C1 segment of cervical spinal cord (tissue), 14 donors: ENCODE results near the gene VAMP5.
"Not testable (repeated sequence)": the region's sequence is repeated elsewhere in the genome, so short reads cannot be mapped to it uniquely, and the experiment has no call there.

Experiments
- DNase-seq, 14 donors: peaks; one replicate each; lab custom pipeline; 2025; lab: John Stamatoyannopoulos, UW

Gene VAMP5, protein sequence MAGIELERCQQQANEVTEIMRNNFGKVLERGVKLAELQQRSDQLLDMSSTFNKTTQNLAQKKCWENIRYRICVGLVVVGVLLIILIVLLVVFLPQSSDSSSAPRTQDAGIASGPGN

DNA sequence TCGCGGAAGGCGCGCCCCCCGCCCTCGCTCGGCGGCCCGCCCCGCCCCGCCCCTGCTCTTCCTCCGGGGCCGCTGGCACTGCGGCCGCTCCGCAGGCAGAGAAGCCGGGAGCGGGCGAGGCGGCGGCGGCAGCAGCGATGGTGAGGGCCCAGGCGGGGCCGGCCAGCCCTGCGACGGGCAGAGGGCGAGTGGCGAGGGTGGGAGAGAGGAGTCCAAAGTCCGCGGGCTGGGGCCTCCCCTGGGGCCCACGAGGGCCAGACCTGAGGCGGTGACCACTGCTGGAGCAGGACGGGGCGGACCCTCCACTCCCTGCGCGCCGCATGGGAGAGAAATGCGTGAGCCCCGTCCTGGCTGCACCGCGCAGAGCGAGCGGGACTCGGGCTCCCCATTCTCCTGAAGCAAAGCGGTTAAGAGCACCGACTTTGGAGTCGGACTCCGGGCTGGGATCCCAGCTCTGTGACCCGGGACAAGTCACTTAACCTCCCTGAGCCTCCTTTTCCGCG is at the start of gene VAMP5:
Gene VAMP5, plus strand, starts transcription at position 78 of the 503 bp plus-strand sequence. Its CDS starts 60 bp downstream, at position 138.
- DNase-seq: peak in 2 of 14 donors; percentile 45 to 61

DNA sequence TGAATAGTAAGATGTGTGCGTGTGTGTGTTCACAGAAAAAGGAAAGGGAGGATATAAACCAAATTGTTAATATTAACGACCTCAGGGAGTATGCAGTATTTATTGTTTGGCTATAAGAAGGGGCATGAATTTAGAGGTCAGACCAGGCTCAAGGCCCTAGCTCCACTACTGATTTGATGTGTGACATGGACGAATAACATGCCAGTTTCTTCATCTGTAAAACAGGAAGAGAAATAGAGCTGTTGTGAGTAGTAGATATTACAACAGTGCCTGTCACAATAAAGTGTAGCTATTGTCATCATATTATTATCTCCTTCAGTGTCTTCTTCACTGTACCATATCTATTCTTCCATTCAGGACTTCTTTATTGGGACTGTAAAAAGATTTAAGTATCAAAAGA is 49.4 kb upstream of the VAMP5 start:
- DNase-seq: no peak

DNA sequence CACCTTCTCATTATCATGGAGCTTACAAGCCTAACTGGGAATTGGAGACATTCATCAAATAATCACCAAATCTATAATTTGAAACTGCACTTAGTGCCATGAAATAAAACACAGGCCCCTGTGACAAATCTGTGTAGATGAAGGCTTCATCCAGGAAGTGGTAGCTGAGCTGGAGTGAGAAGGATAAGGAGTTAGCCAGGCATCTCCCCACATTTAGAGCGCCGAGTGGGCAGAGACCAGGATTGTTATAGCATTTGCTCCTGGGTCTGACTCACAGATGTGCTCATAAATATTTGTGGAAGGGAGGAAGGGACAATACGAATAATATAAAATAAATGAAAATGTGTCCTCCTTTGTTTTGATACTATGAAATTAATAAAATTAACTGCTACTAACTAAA is 47.8 kb upstream of the VAMP5 start:
- no peak for DNase-seq

DNA sequence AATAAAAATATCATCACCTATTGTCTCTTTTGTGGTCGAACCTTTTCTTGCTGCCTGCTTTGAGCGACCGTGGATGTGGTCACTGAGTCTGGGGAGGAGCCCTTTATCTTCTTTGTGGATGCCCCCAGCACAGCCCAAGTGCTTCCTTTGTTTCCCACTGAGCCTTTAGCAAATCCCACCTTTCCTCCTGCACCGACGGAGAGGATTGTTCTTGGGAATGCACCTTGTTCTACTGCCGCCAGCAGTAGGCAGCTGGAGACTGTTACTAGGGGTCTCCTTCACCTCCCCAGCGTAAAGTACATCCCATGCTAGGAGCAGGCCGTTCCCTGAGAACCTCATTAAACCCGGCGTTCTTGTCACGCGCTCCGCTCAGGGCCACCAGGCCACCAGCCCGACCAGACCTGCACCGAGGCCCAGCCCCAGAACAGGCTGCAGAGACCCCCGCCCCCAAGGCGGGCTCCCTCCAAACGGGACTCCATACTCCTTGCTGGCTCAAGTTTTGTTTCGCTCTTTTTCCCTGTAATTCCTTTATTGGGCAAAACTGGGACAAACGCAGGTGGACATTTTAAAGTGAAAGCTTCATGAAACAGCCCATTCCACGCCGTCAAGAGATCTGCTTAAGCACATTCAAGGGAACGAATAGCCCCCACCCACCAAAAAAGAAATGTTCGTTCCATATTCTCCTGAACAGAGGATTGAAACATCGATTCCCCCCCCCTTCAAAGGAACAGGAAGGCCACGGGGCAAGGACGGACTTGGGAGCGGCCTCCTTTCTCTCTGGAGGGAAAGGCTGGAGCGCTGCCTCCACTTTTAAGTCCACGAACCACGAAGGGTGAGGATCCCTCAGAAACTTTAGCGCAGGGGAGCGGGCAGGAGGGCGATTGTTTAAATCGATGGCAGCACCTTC is 46.4 kb upstream of the VAMP5 start:
- DNase-seq: peak in 13 of 14 donors; percentile 17 to 85 (median 66)

DNA sequence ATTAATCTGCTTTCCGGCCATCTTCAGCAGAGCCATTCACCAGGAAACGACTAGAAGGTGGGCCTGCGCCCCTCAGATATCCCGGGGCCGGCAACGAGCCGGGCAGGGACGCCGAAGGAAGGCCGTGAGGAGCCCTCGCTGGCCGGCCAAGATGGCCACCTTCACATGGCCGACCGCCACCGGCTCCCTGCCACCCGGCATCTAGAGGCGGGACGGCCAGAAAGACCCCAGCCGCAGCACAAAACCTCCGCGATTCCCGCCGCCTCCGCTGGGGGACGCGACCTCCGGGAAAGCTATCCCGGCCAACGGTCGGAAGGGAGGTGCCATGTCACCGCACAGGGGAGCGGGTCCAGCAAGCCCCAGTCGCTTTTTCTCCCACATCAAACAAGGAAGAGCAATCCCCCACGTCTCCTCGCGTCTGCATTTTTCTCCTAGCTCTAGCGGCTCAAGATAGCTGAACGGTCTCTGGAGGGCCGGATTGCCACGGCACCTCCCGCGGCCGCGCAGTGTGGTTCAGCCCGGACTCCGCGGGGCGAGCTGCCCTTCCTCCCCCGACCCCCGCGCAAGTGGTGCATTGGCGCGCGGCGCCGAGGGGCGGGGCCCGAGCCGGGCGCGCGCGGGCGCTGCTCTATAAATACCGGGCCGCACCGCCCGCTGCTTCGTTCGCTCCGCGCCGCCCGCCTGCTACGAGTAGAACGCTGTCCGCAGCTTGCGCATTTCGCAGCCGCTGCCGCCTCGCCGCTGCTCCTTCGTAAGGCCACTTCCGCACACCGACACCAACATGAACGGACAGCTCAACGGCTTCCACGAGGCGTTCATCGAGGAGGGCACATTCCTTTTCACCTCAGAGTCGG is 45.5 kb upstream of the VAMP5 start, which contains the start of gene MAT2A:
Gene MAT2A, plus strand, starts transcription at position 662 of the 854 bp plus-strand sequence. Its CDS starts 120 bp downstream, at position 782.
- DNase-seq: peak; percentile 66 to 99 (median 97)

DNA sequence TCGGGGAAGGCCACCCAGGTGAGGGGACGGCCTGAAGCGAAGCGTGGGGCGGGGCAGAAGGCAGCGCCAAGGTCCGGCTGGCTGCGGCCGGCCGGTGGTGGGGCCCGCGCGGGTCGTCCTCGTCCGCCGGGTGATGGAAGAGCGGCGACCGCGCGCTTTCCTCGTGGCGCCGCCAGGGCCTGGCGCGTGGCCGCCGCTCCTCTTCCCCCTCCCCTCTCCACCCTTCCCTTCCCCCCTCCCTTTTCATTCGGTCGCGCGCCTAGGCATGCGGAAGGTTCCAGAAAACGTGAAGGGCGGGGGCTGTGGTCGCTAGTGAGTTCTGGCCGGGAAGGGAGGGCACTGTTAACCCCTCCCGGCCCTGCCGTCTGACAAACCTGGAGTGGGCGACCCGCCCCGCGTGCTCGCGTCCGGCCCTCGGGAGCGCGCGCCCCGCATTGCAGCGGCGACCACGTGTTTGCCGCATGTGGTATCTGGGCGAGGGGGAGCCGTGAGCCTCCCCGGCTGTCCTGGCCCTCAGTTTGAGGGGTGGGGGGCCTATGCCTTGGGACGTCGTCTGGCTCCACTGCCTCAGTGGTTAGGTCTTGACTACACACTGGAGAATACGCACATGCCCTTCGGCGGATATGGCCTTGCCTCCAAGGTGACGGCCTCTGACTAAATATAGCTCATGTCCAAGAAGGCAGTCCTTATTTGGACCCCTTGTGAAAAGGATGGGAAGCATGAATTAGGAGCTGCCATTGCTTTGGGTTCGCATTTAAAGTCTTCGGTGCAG is 44.7 kb upstream of the VAMP5 start:
- DNase-seq: peak; percentile 24 to 83 (median 71)

DNA sequence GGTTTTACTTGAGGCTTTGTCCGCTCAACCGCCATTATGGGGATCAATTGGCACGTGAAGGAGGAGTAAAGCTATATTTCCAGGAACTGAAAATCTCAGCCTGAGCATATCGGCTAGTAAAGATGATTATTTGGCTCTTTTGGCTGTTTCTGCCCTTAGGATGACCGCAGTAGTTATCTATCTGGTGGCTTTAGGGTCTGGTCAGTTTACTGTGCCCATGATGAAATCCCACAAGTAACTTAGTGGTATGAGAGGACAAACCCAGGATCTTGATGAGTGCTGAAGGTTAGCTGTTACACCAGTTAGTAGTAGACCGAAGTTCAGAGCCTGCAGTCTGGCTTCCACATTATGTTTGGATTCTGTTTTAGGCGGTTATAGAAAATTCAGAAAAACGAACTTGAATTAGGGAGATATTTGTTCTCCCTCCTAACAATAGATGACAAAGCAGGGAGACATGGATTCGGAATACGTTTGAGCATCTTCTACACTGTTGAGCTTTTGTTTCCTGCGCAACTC is 44.0 kb upstream of the VAMP5 start:
- no peak for DNase-seq

DNA sequence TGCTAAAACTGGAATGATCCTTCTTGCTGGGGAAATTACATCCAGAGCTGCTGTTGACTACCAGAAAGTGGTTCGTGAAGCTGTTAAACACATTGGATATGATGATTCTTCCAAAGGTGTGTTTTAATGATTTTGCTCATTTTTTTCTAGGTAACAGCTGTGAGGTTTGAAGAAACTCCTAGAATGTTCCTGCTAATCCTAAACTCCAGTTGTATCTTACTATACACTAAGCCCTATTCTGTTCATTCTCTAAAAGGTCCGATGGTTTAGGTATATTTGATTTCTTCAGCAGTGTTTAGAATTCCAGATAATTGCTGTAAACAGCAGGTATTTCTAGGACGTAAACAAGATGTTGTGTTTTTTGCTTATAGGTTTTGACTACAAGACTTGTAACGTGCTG is 43.0 kb upstream of the VAMP5 start:
- DNase-seq: no peak

DNA sequence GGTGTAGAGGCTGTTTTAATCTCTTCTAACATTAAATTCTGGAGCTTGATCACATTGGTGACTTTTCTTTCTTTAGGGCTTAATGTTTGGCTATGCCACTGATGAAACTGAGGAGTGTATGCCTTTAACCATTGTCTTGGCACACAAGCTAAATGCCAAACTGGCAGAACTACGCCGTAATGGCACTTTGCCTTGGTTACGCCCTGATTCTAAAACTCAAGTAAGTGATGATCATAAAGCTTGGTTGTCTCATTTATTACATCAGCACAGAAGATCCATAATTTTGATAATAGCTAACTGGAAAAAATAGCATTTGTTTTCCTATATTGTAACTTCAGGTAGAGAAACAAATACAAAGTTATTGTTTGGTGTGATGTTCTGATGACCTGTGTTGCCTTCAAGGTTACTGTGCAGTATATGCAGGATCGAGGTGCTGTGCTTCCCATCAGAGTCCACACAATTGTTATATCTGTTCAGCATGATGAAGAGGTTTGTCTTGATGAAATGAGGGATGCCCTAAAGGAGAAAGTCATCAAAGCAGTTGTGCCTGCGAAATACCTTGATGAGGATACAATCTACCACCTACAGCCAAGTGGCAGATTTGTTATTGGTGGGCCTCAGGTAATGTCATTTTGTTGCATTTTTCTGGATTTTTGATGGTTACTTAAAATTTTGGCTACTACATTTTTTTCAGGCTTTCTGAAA is 42.3 kb upstream of the VAMP5 start:
- DNase-seq: peak in 1 of 14 donors; percentile 13

DNA sequence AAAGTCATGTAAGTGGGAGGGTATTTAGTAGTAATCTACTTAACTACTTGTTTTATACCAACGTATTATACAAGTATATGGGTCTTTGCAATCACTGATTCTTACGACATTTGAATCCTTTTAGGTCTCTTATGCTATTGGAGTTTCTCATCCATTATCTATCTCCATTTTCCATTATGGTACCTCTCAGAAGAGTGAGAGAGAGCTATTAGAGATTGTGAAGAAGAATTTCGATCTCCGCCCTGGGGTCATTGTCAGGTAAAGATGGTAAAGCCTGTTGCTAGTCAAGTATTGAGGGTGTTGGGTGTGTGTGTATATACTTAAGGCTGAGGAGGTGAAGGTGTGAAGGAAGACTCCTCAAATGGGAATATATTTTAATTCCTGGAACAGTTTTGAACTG is 41.5 kb upstream of the VAMP5 start:
- no peak for DNase-seq

DNA sequence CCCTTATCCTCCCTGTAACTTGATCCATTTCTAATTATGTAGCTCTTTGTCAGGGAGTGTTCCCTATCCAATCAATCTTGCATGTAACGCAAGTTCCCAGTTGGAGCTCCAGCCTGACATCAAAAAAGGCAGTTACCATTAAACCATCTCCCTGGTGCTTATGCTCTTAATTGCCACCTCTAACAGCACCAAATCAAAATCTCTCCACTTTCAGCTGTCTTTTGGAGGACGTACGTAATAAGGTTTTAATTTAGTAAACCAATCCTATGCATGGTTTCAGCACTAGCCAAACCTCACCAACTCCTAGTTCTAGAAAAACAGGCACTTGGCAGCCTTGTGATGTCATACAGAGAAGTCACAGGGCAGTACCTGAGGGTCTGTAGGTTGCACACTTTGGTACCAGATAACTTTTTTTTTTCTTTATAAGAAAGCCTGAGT is 40.0 kb upstream of the VAMP5 start:
- not testable (repeated sequence) for DNase-seq

DNA sequence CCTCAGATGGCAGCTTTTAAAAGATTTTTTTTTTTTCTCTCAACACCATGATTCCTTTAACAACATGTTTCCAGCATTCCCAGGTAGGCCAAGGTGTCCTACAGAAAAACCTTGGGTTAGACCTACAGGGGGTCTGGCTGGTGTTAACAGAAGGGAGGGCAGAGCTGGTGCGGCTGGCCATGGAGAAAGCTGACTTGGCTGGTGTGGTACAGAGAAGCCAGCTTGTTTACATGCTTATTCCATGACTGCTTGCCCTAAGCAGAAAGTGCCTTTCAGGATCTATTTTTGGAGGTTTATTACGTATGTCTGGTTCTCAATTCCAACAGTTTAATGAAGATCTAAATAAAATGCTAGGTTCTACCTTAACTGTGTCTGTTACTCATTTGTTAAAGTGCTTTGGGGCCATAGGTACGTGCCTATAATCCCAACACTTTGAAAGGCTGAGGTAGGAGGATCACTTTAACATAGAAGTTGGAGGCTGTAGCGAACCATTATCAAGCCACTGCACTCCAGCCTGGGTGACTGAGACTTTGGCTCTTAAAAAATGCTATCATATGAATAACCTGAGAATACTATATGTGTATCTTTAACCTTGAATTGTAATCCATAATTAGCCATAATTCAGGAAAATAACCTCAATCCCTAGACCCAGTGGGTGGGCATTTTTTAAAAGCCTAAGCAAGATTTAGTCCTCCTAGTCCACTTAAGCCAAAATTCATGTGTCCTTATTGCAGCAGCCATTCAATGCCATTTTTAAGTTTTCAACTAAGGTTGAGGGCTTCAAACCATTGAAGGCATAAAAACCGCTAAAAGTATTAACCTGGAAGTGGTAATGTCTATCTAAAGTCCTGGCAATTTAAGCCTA is 39.1 kb upstream of the VAMP5 start:
- DNase-seq: not testable (repeated sequence)

DNA sequence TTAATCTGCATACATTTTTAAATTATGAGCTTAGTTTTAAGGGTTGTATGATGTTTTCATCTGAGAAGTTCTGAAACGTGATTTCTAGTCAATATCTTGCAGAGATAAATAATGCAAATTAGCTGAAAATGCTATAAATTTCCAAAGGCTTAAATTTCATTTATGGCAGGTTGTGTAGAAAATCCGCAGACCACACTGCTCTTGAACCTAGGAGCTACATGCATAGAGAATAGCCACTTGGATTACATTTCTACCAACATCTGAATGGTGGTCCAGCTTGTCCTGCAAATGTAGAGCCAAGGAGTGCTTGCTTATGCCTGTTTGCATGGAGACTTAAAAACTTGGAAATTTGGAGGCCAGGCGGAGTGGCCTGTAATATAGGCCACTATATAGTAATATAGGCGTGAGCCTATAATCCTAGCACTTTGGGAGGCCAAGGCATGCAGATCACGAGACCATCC is 38.4 kb upstream of the VAMP5 start:
- no peak for DNase-seq

DNA sequence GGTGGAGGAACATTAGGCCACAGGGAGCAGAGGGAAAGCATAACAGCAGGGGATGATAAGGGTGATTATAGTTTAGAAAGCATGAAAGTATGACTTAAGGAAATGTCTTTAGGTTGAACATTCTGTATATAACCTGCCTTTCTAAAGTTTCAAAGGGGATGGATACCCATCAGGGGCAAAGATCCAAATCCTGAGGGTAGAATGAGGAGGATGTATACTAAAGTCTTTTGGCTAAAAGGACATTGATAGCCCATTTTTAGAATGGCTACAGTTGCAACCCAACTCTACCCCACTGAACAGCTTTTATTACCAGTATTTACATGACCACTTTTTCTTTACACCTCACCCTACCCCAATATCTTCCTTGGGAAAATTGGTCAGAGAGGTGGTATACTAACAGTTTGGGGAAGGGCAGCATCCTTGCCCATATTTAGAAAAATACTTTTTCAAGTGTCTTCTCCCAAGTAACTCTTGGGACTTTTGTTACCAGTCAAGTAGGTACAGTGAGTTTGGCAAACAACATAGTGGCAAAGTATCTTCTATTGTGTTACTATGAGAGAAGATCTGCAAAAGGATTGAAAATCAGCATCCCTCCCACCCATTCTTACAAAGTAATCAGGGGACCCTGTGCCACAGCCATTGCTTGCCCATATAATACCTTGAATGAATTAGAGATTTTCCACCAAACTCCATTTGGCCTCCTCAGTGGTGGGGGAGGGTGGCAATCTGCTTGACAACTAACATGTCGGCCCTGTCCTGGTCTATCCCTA is 37.0 kb upstream of the VAMP5 start:
- no peak for DNase-seq

DNA sequence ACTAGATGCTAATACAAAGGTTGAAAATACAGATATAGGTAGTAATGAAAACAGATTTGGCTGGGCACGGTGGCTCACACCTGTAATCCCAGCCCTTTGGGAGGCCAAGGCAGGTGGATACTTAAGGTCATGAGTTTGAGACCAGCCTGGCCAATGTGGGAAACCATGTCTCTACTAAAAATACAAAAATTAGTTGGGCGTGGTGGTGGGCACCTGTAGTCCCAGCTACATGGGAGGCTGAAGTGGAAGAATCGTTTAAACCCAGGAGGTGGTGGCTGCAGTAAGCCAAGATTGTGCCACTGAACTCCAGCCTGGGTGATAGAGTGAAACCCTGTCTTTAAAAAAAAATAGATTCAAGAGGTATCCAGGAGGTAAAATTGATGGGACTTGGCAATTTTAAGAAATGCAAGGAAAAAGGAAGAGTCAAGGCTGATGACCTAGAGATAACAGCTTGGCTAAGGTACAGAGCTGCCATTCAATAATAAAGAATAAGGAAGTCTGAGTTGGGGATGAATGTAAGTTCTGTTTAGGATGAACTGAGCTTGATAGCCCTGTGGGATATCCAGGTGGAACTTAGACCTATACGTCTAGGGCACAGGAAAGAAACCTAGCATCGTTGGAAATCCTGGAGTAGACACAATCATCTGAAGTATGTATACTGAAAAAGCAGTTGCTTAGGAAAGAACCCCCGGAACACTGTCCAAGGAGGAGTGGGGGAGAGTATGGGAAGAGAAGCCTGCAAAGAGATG is 36.2 kb upstream of the VAMP5 start:
- no peak for DNase-seq

DNA sequence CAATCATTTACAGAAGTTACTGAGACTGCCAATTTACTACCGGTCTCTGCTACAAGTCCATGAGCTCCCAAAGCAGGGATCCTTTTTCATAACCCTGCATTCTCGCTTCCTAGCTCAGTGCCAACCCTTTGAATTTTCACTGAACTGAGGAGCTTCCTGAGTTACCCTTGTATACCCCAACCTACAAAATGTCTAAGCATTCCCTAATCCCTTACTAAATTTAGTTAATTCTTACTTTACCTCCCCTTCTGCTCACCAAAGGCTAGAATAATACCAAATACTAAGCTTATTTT is 35.7 kb upstream of the VAMP5 start:
- no peak for DNase-seq

DNA sequence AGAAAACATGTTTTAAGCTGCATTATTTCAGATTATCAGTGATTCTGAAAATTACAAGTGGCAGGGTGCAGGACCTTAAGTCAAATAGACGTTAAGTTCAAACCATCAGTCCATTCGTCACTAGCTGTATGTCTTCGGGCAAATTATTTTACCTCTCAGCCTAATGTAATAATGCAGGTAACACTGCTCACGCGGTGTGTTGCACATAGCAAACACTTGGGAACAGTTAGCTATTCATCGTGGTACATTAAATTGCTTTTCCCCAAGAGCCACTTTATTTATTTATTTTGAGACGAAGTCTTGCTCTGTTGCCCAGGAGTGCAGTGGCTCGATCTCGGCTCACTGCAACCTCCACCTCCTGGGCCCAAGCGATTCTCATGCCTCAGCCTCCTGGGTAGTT is 35.1 kb upstream of the VAMP5 start:
- DNase-seq: no peak

DNA sequence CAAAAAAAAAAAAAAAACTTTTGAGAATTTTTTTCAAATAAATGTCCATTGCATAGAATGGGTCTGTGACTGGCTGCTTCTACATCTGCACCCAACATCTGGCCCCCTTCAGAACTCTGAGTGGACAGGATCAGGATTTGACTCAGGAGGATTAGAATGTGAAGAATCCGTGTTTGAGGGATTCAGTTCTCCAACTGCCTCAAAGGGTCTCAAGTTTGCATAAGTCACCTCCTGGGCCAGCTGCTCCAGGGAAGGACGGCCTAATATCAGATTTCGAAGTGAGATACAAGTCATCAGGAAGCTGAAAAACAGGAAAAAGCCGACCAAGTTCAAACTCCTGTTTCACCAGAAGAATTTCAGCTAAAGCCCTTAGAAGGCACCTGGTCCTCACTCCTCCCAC is 34.4 kb upstream of the VAMP5 start:
- no peak for DNase-seq
